Keratinocyte (primary cell): Measurements from ENCODE around the gene OR2V2. TPM values are rescaled to one million over a fixed set of nuclear protein-coding genes. Genes with fewer than 3 reads are reported as not detected.

Source experiments
- DNase-seq: peaks from one replicate; pipeline ENCODE4 v3.0.0-alpha.2; 2011; ENCODE audit warnings: low read depth, missing footprints, low spot score
- FAIRE-seq: peaks from 2 replicates; lab custom pipeline; 2011; peaks lifted over from hg19 to GRCh38; lab: Jason Lieb, UNC
- H2AFZ ChIP-seq: 2 replicates; pipeline ENCODE4 v1.6.0; 2012; ENCODE audit warnings: low read length, control low read depth, inconsistent platforms; ENCODE audit not compliant: control insufficient read depth
- H3K27ac ChIP-seq: 2 replicates; pipeline ENCODE4 v1.5.1; 2011; ENCODE audit warnings: low read length; ENCODE audit not compliant: control insufficient read depth, insufficient read depth
- H3K27me3 ChIP-seq: 3 replicates; pipeline ENCODE4 v1.6.0; 2011; ENCODE audit warnings: low read length; ENCODE audit not compliant: control insufficient read depth, insufficient read depth; ENCODE audit errors: extremely low read depth
- H3K36me3 ChIP-seq, 2 experiments: 2 replicates in 1 of 2; 3 replicates in 1 of 2; pipeline ENCODE4 v1.5.1; 2011; ENCODE audit warnings: low read length in 2 of 2, mild to moderate bottlenecking in 1 of 2; ENCODE audit not compliant: control insufficient read depth in 2 of 2, insufficient read depth in 2 of 2; ENCODE audit errors: extremely low read depth in 1 of 2
- H3K4me1 ChIP-seq: 3 replicates; pipeline ENCODE4 v1.5.1; 2011; ENCODE audit warnings: low read length; ENCODE audit not compliant: control insufficient read depth, insufficient read depth; ENCODE audit errors: extremely low read depth
- H3K4me2 ChIP-seq: 3 replicates; pipeline ENCODE4 v1.6.0; 2011; ENCODE audit warnings: low read depth, low read length; ENCODE audit not compliant: control insufficient read depth, insufficient read depth; ENCODE audit errors: extremely low read depth
- H3K4me3 ChIP-seq, 3 experiments: fragments of 200-600 bp in 1 of 3; sonication (generic) in 1 of 3; 2 replicates in 2 of 3; 3 replicates in 1 of 3; pipeline ENCODE4 v1.5.1; 2011 to 2016; ENCODE audit warnings: low read length in 3 of 3, mild to moderate bottlenecking in 3 of 3, control low read depth in 2 of 3, inconsistent platforms in 1 of 3, low read depth in 1 of 3, mixed read lengths in 1 of 3, mixed run types in 1 of 3, moderate library complexity in 1 of 3; ENCODE audit not compliant: control insufficient read depth in 2 of 3, insufficient read depth in 2 of 3; ENCODE audit errors: extremely low read depth in 1 of 3
- H3K79me2 ChIP-seq: 2 replicates; pipeline ENCODE4 v1.6.0; 2012; ENCODE audit warnings: low read length; ENCODE audit not compliant: control insufficient read depth, insufficient read depth
- H3K9ac ChIP-seq: 3 replicates; pipeline ENCODE4 v1.6.0; 2011; ENCODE audit warnings: low read length; ENCODE audit not compliant: control insufficient read depth, insufficient read depth; ENCODE audit errors: extremely low read depth
- H3K9me1 ChIP-seq: 3 replicates; pipeline ENCODE4 v1.6.0; 2011; ENCODE audit warnings: low read length; ENCODE audit not compliant: control insufficient read depth, insufficient read depth; ENCODE audit errors: extremely low read depth
- H3K9me3 ChIP-seq: 2 replicates; pipeline ENCODE4 v1.5.1; 2012; ENCODE audit warnings: low read depth, low read length; ENCODE audit not compliant: control insufficient read depth
- H4K20me1 ChIP-seq: 3 replicates; pipeline ENCODE4 v1.6.0; 2011; ENCODE audit warnings: low read length; ENCODE audit not compliant: control insufficient read depth, insufficient read depth; ENCODE audit errors: extremely low read depth
- EZH2 ChIP-seq: IDR thresholded peaks from one replicate; pipeline ENCODE4 v1.6.1; 2012; ENCODE audit warnings: inconsistent platforms, mild to moderate bottlenecking, low read length, moderate library complexity
- dilution Hi-C: fragments of 300-500 bp; cut with MboI; formaldehyde crosslinking; loops from one replicate; pipeline ENCODE4 v1.7.0; 2020; ENCODE audit warnings: low sequenced_read_pairs; ENCODE audit not compliant: extremely low pct_ligation_motif_present
- polyA plus RNA-seq, 5 experiments: library from polyadenylated mRNA; depleted of rRNA in 3 of 5; stranded (reverse) in 3 of 5; stranded (forward) in 1 of 5; unstranded in 1 of 5; fragments of >200 nt; gene quantifications; 1 replicate in 1 of 5; 2 replicates in 3 of 5; 3 replicates in 1 of 5; pipeline versions ENCODE4 v1.2.1 to v1.2.3, GENCODE V29; 2011 to 2012; ENCODE audit warnings: missing spikeins in 2 of 5, low read depth in 1 of 5, low replicate concordance in 1 of 5
- TF ChIP-seq, protein P1 (sequence below), 3 experiments: IDR thresholded peaks in 1 of 3; conservative IDR thresholded peaks in 1 of 3; optimal IDR thresholded peaks in 1 of 3; 2 replicates in 2 of 3; 3 replicates in 1 of 3; pipeline versions ENCODE3 to v1.5.1; 2011; ENCODE audit warnings: low read length in 3 of 3, mild to moderate bottlenecking in 3 of 3, moderate library complexity in 2 of 3, control low read depth in 1 of 3, inconsistent platforms in 1 of 3; ENCODE audit not compliant: insufficient read depth in 2 of 3; ENCODE audit errors: extremely low read depth in 1 of 3

OR2V2 gene
- polyA plus RNA-seq, 1 donor (not counting 4 experiments of a cell fraction or from before 2014, with no cell fraction given) = not detected

DNA sequence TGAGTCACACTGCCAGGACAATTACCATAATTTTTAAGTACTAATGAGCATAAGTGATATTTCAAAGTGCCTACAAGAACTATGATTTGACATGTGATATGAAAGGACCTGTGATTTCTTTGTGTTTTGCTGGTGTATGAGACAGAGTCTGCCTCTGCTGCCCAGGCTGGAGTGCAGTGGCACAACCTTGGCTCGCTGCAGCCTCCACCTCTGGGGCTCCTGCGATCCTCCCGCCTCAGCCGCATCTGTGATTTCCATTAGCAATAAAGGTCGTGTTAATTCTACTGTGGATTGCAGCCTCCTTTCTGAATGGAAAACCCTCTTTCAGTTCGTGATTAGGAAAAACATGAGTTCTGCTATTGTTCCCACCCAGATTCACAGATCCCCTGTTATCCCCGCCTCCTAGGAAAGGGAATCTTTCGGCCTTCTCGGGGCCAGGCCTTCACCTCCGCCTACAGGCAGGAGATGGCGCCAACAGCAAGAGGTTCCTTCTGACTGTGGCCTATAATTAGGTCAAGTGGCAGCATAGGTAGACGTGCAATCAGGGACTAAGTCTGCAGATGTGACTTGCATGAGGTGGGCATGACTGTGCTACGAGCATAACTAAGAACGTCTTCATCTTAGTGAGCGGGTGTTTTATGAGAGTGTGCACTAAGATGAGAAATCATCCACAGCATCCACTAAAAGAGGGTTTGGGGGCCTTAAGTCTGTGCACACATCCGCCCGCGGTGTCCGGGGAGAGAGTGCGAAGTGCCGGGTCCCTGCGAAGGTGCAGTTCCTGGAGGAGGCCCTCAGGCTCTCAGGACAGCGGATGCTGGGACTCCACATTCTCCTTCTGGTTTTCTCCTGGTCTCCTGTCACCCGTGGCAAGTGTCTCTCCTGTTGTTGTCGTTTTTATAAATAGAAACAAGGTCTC, 34.5 kb downstream of the OR2V2 start:
- TF ChIP-seq, protein P1, sequence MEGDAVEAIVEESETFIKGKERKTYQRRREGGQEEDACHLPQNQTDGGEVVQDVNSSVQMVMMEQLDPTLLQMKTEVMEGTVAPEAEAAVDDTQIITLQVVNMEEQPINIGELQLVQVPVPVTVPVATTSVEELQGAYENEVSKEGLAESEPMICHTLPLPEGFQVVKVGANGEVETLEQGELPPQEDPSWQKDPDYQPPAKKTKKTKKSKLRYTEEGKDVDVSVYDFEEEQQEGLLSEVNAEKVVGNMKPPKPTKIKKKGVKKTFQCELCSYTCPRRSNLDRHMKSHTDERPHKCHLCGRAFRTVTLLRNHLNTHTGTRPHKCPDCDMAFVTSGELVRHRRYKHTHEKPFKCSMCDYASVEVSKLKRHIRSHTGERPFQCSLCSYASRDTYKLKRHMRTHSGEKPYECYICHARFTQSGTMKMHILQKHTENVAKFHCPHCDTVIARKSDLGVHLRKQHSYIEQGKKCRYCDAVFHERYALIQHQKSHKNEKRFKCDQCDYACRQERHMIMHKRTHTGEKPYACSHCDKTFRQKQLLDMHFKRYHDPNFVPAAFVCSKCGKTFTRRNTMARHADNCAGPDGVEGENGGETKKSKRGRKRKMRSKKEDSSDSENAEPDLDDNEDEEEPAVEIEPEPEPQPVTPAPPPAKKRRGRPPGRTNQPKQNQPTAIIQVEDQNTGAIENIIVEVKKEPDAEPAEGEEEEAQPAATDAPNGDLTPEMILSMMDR (optimal IDR thresholded peaks at IDR 0.05 in 1 of 3, IDR thresholded peaks at IDR 0.05 in 1 of 3, conservative IDR thresholded peaks at IDR 0.05 in 1 of 3; ENCODE audit: extremely low read depth in 1 of 3, insufficient read depth in 2 of 3, low read length in 3 of 3) = peak in 2 of 3 experiments; percentile 73 to 82
- no peak for TF ChIP-seq EZH2
- DNase-seq (no peak), FAIRE-seq (no peak)
- no peak overlapping the region for H2AFZ ChIP-seq
- H3K4me2 ChIP-seq = no peak overlapping the region
- no peaks in the 10 kb centered on the region for H3K36me3 ChIP-seq
- H3K4me1 ChIP-seq = peaks cover 5% of the 10 kb centered on the region
- H3K9me3 ChIP-seq = no peaks in the 10 kb centered on the region
- H3K9me1 ChIP-seq = no peaks in the 10 kb centered on the region
- no peaks in the 10 kb centered on the region for H3K79me2 ChIP-seq
- dilution Hi-C loops = no loop called here
- H3K4me3 ChIP-seq = no peak overlapping the region
- no peaks in the 10 kb centered on the region for H3K27me3 ChIP-seq
- H3K9ac ChIP-seq = no peak overlapping the region
- H3K27ac ChIP-seq = no peak overlapping the region
- no peaks in the 10 kb centered on the region for H4K20me1 ChIP-seq

DNA sequence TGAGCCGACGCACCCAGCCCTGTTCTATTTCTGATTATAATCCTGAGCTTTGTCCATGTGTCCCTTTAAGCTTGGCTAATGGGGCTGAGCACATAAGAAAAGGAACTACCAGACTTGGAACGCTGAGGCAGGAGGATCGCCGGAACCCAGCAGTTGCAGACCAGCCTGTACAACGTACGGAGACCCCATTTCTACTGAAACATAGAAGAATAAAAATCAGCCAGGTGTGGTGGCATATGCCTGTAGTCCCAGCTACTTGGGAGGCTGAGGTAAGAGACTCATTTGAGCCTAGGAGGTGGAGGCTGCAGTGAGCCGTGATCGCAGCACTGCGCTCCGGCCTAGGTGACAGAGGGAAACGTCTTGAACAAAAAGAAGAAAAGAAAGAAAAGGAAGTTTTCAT, 35.3 kb downstream of the OR2V2 start:
- H2AFZ ChIP-seq = no peak overlapping the region
- no peak overlapping the region for H3K4me2 ChIP-seq
- H3K27ac ChIP-seq = no peak overlapping the region
- TF ChIP-seq, protein P1 (optimal IDR thresholded peaks at IDR 0.05 in 1 of 3, IDR thresholded peaks at IDR 0.05 in 1 of 3, conservative IDR thresholded peaks at IDR 0.05 in 1 of 3; ENCODE audit: extremely low read depth in 1 of 3, insufficient read depth in 2 of 3, low read length in 3 of 3) = no peak
- no peak for TF ChIP-seq EZH2
- no peak overlapping the region for H3K4me3 ChIP-seq
- H3K36me3 ChIP-seq = no peaks in the 10 kb centered on the region
- peaks cover 7% of the 10 kb centered on the region for H3K4me1 ChIP-seq
- FAIRE-seq = no peak
- no peaks in the 10 kb centered on the region for H3K9me3 ChIP-seq
- H3K79me2 ChIP-seq = no peaks in the 10 kb centered on the region
- H4K20me1 ChIP-seq = peaks cover under 1% of the 10 kb centered on the region
- DNase-seq = no peak
- no peaks in the 10 kb centered on the region for H3K27me3 ChIP-seq
- dilution Hi-C loops = no loop called here
- H3K9ac ChIP-seq = no peak overlapping the region
- no peaks in the 10 kb centered on the region for H3K9me1 ChIP-seq
